ENCODE data around the gene RAB11B.

DNA sequence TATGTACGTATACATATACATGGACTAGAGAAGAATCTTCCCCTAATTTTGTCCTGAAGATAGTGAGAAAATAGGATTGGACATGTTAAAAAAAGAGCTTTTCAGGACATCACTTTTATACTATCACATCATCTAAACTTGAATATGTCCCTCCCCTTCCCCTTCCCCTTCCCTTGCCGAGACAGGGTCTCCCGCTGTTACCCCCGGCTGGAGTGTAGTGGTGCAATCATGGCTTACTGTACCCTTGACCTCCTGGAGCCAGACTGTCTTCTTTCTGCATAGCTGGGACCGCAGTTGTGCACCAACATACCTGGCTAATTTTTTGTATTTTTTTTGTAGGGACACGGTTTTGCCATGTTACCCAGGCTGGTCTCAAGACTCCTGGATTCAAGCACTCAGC lies 61.2 kb downstream of the RAB11B start:
- TF ChIP-seq, protein P1, sequence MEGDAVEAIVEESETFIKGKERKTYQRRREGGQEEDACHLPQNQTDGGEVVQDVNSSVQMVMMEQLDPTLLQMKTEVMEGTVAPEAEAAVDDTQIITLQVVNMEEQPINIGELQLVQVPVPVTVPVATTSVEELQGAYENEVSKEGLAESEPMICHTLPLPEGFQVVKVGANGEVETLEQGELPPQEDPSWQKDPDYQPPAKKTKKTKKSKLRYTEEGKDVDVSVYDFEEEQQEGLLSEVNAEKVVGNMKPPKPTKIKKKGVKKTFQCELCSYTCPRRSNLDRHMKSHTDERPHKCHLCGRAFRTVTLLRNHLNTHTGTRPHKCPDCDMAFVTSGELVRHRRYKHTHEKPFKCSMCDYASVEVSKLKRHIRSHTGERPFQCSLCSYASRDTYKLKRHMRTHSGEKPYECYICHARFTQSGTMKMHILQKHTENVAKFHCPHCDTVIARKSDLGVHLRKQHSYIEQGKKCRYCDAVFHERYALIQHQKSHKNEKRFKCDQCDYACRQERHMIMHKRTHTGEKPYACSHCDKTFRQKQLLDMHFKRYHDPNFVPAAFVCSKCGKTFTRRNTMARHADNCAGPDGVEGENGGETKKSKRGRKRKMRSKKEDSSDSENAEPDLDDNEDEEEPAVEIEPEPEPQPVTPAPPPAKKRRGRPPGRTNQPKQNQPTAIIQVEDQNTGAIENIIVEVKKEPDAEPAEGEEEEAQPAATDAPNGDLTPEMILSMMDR (IDR thresholded peaks at IDR 0.05; ENCODE audit: low read depth, low read length, missing input control) = no peak
- no peak for TF ChIP-seq GABPA (IDR thresholded peaks at IDR 0.05 in 1 of 2, conservative IDR thresholded peaks at IDR 0.05 in 1 of 2)
